ENCODE data around the gene FGF10.

Gene FGF10

DNA sequence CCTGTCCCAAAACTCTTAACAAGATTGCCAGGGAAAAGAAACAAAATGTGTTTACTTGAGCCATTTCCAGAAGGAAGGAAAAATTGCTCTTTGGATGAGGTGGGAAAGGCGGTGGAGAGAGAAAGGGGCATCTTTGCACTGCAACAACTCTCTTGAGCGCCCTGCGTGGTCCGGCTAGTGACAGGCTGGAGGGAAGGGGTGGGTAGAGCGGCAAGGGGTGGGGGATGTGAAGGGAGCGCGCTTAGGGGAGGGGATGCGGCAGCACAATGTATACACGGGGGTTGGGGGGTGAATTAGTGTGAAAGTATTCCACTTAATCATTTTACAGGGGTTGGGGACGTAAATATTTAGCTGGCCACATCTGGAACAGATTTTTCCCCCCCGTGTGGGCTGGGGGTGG lies 1.3 kb downstream of the FGF10 start:
- TF ChIP-seq, protein P1, sequence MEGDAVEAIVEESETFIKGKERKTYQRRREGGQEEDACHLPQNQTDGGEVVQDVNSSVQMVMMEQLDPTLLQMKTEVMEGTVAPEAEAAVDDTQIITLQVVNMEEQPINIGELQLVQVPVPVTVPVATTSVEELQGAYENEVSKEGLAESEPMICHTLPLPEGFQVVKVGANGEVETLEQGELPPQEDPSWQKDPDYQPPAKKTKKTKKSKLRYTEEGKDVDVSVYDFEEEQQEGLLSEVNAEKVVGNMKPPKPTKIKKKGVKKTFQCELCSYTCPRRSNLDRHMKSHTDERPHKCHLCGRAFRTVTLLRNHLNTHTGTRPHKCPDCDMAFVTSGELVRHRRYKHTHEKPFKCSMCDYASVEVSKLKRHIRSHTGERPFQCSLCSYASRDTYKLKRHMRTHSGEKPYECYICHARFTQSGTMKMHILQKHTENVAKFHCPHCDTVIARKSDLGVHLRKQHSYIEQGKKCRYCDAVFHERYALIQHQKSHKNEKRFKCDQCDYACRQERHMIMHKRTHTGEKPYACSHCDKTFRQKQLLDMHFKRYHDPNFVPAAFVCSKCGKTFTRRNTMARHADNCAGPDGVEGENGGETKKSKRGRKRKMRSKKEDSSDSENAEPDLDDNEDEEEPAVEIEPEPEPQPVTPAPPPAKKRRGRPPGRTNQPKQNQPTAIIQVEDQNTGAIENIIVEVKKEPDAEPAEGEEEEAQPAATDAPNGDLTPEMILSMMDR (IDR thresholded peaks at IDR 0.05; ENCODE audit: insufficient read depth, low read length, poor library complexity, severe bottlenecking): no peak
- Histone ChIP-seq H3K4me3 (replicated peaks; ENCODE audit: low read depth, low read length) (no peak overlapping the region), H3K36me3 (ENCODE audit: control insufficient read depth, insufficient read depth, low read length) (no peaks in the 10 kb centered on the region), H3K27me3 (replicated peaks; ENCODE audit: control insufficient read depth, insufficient read depth, low read length) (peaks cover 3% of the 10 kb centered on the region; the same call in 1 of the 2 replicates)
- DNase-seq (ENCODE audit: extremely low read depth, insufficient read length): no peak

DNA sequence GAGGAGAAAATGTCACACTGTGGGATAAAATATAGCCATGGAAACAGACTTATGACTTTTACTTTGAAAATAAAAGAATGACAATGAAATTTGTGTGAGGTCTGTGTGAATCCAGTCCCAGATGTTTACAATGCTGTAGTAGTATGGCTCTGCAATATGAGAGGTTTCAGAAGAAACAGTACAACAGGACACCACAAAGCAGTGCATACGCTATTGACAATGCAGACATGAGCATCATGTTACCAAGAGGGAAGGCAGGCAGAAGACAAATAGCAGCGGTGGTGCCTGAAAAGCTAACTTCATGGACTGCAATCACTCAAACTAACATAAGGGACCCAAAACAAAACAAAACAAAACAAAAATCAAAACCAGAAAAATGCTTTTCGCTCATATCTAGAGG lies 1.8 kb downstream of the FGF10 start:
- no peak for DNase-seq (ENCODE audit: extremely low read depth, insufficient read length)
- TF ChIP-seq, protein P1 (IDR thresholded peaks at IDR 0.05; ENCODE audit: insufficient read depth, low read length, poor library complexity, severe bottlenecking): no peak
- Histone ChIP-seq H3K4me3 (replicated peaks; ENCODE audit: low read depth, low read length) (no peak overlapping the region), H3K27me3 (replicated peaks; ENCODE audit: control insufficient read depth, insufficient read depth, low read length) (peaks cover 3% of the 10 kb centered on the region; the same call in 1 of the 2 replicates), H3K36me3 (ENCODE audit: control insufficient read depth, insufficient read depth, low read length) (no peaks in the 10 kb centered on the region)

DNA sequence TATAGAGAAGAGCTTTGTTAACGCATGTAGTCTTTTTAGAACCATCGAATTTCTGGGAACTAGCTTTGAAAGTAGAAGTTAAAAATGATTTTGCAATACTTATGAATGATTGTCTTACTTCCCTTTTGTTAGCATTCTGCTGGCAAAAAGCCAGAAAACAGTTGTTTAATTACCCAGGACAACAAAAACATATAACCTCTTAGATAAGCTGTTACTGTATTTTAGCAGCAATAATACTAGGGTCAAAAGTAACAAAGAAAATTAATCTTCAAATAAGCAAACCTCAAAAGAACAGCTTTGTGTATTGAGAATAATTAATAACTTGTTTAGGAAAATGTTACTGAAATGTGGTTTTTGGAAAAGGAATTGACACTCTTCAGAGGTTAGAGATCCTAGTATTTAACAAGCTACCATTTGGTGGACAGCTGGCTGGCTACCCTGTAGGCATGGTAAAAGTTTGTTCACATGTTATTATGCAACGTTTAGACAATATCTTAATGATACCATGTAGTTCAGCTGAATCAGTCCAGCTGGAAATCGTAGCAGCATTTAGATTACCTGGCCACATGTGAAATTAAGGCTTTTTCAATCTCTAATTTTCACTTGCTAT lies 3.8 kb downstream of the FGF10 start:
- Histone ChIP-seq H3K27me3 (replicated peaks; ENCODE audit: control insufficient read depth, insufficient read depth, low read length) (peaks cover 3% of the 10 kb centered on the region; the same call in 1 of the 2 replicates), H3K36me3 (ENCODE audit: control insufficient read depth, insufficient read depth, low read length) (no peaks in the 10 kb centered on the region), H3K4me3 (replicated peaks; ENCODE audit: low read depth, low read length) (no peak overlapping the region)
- TF ChIP-seq, protein P1 (IDR thresholded peaks at IDR 0.05; ENCODE audit: insufficient read depth, low read length, poor library complexity, severe bottlenecking): no peak
- no peak for DNase-seq (ENCODE audit: extremely low read depth, insufficient read length)

DNA sequence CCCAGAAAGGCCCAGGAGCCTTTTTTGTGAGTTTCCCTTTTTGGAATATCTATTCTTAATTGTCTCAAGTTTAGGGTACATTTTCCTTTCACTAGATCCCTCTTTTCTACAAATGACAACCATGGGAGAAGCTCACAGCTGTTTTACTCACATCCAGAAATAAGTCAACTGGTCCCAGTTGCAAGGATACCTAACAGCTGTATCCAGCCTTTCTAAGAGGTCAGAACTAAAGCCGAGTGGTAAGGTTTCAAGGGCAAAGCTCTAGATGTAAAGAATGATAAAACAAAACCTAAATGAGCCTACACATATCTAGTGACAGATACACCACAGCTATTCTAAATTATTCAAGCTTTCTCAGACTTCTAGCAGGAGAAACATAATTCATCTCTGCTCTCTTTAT lies 4.4 kb downstream of the FGF10 start:
- peaks cover 3% of the 10 kb centered on the region; the same call in 1 of the 2 replicates for H3K27me3 ChIP-seq (replicated peaks; ENCODE audit: control insufficient read depth, insufficient read depth, low read length)
- TF ChIP-seq, protein P1 (IDR thresholded peaks at IDR 0.05; ENCODE audit: insufficient read depth, low read length, poor library complexity, severe bottlenecking): no peak
- H3K4me3 ChIP-seq (replicated peaks; ENCODE audit: low read depth, low read length): no peak overlapping the region
- DNase-seq (ENCODE audit: extremely low read depth, insufficient read length): no peak
- H3K36me3 ChIP-seq (ENCODE audit: control insufficient read depth, insufficient read depth, low read length): no peaks in the 10 kb centered on the region

DNA sequence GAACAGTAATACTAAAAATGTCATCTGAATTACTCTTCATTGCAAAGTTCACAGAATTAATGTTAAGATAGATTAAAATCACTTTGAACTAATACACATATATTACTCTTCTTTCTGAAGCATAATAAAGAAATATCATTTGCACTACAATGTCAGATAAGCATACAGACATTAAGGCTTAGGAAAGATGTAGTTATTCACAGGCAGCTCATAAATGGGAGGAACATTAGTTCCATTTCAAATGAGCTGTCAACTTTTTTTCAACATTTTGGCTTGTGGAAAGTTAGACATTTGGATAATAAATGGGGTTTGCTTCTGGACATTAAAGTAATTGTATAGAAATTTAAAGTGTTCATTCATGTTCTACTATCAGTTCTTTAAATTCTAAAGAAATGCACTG lies 6.3 kb downstream of the FGF10 start:
- TF ChIP-seq, protein P1 (IDR thresholded peaks at IDR 0.05; ENCODE audit: insufficient read depth, low read length, poor library complexity, severe bottlenecking): no peak
- H3K4me3 ChIP-seq (replicated peaks; ENCODE audit: low read depth, low read length): no peak overlapping the region
- no peaks in the 10 kb centered on the region for H3K36me3 ChIP-seq (ENCODE audit: control insufficient read depth, insufficient read depth, low read length)

DNA sequence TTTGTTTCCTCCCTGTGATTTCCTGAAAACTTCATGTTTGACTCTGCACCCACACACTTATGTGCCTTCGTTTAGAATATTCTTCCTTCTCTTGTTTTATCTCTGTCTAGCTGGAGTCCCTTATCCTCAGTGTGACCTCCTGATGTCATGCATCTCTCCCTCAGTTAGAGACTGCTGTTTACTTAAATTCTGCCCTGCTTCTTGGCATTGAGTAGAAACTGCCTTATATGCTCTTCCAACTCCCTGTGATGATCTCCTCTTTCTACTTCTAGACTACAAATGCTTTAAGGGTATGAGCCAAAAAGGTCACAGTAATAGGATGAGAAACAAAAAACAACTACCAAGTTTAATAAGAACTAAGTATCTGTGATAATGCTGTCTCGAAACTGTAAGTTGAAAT lies 12.2 kb downstream of the FGF10 start:
- H3K36me3 ChIP-seq (ENCODE audit: control insufficient read depth, insufficient read depth, low read length): no peaks in the 10 kb centered on the region
- no peak for DNase-seq (ENCODE audit: extremely low read depth, insufficient read length)
- H3K27me3 ChIP-seq (replicated peaks; ENCODE audit: control insufficient read depth, insufficient read depth, low read length): no peaks in the 10 kb centered on the region
- TF ChIP-seq, protein P1 (IDR thresholded peaks at IDR 0.05; ENCODE audit: insufficient read depth, low read length, poor library complexity, severe bottlenecking): no peak
- H3K4me3 ChIP-seq (replicated peaks; ENCODE audit: low read depth, low read length): no peak overlapping the region

More for the DNA sequence above, 6.3 kb downstream of the FGF10 start:
- no peaks in the 10 kb centered on the region for H3K27me3 ChIP-seq (replicated peaks; ENCODE audit: control insufficient read depth, insufficient read depth, low read length)
- no peak for DNase-seq (ENCODE audit: extremely low read depth, insufficient read length)
